GM19395 (cell line): ENCODE data around the gene OSTF1.

Experiments
- ATAC-seq: cut with Tn5 transposase; IDR thresholded peaks from one replicate; pipeline ENCODE4 v1.9.1; 2021; ENCODE audit warnings: mild to moderate bottlenecking, moderate library complexity; ENCODE audit not compliant: unreplicated experiment

Gene OSTF1

DNA sequence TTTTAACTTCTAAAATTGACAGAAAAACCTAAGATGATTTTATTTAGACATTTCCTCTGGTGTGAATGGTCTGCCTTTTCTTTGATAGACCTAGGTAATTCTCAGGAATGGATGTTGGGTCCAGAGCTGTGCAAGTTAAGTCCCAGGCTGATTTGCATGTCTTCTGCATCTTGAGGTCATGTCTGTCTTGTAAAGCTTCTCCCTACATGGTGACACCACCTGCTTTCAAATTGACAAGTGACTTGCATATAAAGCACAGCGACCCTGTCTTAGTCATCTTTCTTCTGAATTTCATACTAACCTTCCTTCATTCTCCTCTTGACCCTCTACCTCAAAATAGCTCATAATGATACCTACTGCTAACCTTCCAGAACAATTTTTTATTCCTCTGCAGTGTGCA, 29.2 kb downstream of the OSTF1 start:
- no peak for ATAC-seq

DNA sequence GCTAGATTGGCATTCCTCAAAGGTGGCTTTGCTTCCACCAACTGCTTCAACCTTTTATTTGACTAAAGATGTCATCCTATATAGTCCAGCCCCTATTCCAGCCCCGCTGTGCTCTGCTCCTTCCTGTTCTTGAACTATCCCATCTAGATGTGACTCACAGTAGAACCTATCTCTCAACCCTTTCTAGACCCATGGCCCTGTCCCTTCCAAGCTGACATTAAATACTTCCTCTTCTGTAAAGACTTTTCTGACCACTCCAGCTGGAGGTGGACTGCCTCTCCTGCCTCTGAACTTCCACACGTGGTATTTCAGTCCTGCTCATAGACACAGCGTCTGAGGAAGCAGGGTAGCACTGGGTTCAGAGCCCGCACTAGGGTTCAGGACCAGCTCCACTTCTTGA, 32.4 kb downstream of the OSTF1 start:
- no peak for ATAC-seq

DNA sequence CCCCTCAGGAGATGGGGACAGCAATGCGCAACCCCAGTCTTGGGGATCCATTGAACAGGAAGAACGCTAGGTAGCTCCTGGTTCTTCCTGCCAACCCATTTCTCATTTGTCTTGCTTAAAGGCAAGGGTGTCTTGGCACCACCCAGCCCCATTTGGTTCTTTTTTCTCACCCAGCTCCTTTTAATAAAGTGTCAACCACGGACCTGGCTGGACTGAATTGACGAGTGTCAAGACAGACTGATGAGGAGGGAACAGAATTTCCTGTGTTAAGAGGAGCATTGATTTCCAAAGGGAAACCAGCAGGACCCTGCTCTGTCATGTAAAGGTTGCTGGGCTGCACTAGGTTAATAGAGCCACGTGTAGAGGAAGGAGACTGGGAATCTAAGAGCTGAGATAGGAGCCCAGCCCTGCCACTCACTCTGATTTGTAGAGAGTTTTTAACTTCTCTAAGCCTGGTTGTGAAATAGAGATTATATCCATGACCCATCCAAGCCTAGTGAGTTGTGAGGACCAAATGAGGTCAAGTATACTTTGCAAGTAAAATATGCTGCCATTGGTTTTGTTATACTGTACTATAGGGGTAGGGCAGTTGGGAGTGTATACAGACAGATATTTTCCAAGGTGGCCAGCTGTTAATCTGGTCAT, 33.7 kb downstream of the OSTF1 start:
- no peak for ATAC-seq

DNA sequence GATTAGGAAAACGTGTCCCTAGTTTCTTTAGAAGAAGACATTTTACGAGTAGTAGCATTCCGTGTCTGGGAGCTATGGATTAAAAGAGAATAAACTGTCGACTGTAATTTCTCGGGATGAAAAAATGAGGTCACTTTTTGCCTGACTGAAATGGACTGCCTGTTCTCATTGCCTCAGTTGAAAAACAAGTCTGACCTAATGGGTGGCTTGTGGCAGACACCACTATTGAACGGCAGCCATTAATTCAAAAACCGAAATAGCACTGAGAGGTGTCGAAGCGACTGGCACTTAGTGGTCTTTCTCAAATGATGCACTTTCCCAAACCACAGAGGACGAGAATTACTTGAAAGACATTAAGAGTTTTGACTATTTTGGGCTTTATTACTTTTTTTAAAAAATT, 35.4 kb downstream of the OSTF1 start:
- ATAC-seq, result no peak

DNA sequence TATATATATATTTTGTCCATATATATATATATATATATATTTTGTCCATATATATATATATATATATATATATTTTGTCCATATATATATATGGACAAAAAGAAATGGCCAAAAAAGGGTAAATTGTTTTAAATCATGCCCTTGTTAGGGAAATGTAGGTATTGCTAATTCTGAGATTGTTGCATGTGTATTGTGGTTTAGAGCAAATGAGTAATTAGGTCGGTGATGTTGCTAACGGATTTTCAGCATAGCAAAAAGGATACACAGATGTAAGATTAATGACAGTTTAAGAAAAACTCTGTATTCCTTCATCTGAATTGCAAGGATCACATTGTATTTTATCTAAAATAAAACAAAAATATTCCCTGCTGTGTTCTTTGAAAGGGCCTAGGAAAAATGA, 40.2 kb downstream of the OSTF1 start:
- no peak for ATAC-seq

DNA sequence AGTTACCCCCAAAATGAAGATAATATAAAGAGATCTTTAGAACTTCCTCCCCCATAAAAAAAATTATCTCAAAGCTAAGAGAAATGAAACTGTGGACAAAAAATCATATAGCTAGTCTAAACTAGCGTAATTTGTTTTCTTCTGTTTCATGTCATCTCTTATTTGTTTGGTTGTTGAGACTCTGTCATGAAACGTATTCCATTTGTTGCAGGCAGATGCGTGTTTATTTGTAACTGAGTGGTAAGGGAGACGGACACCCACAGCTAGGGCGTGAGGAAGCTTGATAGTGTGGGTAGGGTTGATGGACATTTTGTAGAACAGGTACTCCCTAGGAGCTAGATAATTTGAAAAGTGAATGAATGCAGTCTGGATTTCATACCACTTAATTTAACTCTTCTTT, 41.9 kb downstream of the OSTF1 start:
- ATAC-seq, result no peak

DNA sequence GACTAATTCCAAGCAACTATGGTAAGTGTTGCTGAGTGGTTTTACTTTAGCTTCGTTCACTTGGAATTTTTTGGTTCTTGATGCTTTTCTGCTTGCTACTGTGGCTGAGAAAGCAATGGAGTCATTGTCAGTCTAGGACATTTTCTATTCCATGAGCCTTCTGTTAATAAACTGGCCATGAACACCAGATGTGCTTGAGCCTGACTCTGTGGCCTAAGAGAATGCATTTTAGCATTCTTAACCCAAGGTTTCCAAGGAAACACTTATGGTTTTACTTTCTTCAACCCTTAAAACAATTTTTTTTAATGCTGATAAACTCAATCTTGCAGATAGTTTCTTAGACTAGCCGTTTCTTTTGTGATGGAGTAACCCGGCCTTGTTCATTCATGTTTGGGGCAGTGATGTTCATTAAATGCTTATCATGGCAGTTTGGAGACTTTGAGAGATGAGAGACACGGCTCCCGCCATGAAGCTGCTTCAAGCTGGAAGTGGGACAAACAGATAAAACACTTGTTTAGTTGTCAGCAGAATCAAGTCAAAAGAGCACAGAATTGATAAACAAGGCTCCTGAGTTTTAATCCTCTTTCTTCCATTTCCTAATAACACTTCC, 42.4 kb downstream of the OSTF1 start:
- no peak for ATAC-seq

DNA sequence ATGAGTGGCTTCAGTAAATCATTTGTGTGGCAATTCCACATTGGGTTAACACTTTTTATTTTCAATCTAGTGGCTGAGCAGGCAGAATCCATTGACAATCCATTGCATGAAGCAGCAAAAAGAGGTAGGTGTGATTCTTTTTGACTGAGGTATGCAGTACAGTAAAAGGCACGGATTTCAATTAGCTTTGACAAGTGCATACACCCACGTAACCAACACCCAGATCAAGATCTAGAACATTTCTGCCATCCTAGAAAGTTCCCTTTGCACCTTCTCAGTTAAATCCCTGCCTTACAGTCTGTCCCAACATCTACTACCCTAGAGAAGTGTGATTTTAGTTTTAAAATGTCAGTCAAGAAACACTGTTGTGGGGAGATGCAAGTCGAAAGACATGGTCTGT, 43.4 kb downstream of the OSTF1 start:
- no peak for ATAC-seq

DNA sequence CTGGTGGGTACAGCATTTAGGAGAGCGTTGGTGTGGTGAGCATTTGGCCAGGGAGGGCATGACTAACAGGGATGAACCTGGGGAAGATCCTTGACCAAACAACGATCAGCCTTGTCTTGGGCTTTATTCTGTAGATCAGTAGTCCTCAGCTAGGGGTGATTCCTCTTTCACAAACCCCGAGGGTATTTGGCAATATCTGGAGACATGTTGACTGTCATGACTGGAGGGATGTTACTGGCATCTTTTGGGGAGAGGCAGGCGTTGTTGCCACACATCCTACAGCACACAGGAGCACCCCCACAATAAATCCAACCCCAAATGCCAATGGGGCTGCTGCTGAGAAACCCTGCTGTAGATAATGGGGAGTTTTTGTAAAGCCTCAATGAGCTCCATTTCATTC, 43.9 kb downstream of the OSTF1 start:
- no peak for ATAC-seq

DNA sequence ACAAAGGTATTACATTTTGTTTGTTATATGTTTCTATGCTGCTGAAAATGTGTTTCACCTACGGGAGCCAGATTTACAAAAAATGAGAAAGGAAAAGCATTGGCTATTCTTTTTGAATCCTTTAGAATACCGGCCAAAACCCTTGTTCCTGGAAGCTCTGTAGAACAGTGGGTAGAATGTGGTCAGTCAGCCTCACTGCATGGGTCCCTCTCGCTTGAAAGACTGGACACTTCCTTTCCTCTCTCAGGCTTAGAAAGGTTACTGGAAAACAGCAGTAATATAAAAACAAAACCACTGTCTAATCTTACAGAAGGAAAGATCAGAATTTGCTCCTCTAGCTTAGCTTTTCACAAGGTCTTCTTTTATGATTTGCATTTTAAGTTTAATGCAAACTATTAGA, 45.1 kb downstream of the OSTF1 start:
- no peak for ATAC-seq

DNA sequence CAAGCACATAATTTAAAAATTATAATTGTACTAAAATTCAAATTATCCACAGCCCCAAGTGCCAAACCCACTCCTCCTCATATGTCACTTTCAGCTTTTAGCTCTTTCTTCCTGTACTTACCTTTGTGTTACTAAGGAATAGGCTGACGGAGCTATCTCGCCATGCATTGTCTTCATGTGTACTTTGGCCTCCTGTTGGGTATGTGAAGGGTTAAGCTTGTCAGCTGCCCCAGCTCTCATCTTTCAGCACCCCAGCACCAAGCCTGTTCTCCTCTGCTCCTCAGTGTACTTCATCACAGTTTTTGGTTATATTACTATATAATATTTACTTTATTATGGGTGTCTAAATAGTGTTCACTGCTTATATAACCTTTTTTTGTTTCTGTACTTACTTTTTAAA, 46.2 kb downstream of the OSTF1 start:
- ATAC-seq, result no peak

DNA sequence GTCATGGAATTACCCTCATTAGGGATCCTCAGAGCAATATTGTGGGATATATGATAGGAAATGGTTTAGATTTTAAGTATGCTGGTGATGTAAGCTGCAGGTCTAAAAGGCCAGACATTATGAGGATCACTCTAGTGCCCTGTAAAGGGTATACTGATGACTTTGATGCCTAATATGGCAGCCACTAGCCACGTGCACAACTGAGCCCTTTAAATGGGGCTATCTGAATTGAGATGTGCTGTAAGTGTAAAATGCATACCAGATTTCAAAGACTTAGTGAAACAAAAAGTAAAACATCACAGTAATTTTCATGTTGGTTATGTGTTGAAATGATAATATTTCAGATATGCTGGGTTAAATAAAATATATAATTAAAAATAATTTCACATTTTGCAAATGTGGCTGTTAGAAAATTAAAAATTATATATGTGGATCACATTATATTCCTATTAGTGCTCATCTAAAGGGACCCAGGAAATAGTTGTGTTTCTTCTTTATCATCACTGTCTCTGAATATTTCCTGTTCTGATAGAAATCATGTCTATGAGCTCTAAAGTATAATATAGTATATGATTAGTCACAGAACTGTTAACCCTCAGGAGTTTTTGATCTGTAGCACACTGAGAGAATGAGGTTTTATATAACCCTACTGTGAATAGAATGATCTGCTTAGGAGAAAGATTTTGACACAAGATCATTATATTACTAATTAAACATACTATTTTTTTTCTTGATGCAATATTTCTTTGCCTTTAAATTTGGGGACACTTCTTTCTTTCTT, 50.1 kb downstream of the OSTF1 start:
- no peak for ATAC-seq

DNA sequence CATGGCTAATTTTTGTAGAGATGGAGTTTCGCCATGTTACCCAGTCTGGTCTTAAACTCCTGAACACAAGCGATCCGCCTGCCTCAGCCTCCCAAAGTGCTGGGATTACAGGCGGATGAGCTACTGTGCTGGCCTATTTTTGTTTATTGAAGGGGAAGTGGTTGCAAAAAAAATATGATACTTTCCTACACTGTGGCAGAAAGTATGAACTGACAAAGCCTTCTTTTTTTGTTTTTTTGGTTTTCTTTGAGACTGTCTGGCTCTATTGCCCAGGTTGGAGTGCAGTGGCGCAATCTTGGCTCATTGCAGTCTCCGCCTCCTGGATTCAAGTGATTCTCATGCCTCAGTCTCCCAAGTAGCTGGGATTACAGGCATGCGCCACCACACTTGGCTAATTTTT, 50.9 kb downstream of the OSTF1 start:
- ATAC-seq, result no peak

DNA sequence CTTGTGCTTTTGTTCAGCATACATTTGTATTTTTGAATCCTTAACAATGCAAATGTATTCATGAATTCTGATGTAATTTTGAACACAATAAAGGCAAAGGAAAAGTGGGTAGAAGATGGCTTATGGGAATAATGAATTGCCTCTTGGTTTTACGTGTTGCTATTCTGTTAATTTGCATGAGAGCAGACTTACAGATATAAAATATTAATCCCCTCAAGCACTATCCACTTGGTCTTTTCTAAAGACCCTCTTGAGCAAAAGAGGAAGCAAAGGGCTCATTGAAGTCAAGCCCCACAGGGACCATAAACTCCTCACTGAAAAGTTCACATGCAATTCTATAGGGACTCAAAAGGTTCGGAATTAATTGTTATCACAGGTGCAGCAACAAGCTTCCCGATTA, 51.9 kb downstream of the OSTF1 start:
- no peak for ATAC-seq

DNA sequence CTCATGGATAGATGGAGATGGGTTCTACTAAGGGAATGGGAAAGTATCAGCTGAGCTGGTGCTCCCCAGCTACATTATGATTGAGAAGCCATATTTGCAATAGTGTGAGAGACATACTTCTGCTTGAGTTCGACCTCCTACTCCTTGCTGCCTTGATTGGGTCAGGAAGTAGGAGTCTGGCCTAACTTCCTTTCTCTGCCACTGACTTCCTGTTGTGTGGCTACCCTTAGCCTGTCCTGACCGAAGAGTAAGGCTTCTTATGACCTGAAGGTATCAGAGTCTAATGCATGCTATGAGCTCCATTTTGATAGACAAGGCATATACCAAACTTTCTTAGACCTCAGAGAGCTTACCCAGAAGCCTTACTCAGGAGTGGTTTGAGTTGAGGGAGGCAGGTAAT, 53.9 kb downstream of the OSTF1 start:
- peak; percentile 53 for ATAC-seq

DNA sequence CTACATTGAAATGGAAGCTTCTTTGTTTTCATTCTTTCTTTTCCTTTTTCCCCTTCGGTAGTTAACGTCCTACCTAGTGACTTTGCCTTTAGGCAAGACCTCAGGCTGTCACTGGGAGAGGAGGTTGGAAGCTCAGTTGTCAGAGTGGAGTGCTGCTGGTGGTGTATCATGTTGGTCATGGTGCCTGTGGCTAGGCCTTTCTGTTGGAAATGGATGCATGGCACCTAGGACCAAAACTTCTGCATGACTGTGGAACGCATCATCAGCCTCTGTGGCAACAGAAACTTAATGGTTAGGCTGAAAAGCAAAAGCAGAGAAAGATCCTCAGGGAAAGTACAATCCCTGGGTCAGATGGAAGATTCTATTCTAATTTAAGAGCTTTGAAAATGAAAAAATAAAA, 57.9 kb downstream of the OSTF1 start:
- no peak for ATAC-seq

DNA sequence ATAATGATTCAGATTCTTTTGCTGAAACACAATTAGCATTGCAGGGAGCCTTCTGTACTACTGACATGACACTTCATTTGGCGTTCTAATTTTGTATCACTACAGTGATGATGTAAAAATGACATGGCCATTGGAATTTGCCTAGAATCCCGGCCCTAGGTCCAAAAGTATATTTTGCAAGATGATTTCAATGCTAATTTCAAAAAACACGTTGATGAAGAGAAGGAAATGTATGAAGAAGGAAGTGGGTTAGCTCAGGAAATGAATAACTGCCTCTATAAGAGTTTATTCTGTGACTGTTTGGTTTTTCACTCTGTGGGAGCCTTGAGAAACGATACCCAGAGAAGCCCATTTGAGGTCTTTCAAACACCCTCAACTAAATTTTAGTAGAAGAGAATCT, 59.3 kb downstream of the OSTF1 start:
- ATAC-seq, result peak; percentile 73

DNA sequence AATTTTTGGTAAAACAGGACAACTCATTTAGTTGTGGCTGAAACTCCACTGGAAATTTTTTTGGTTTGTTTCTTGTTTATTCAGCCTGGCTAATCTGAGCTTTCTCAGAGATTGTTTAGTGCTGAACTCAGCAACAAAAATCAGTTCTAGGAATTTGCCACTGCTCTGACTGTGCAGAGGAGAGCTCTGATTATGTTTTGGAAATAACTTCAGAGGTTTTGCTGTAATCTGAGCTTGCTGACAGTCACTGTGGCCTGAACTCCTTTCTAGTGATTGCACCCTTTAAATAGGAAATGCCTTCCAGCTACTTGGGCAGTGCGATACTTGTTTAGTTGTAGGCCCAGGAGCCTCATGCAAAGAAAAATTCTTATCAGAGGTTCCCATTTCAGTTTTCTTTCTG, 60.2 kb downstream of the OSTF1 start:
- ATAC-seq, result no peak

DNA sequence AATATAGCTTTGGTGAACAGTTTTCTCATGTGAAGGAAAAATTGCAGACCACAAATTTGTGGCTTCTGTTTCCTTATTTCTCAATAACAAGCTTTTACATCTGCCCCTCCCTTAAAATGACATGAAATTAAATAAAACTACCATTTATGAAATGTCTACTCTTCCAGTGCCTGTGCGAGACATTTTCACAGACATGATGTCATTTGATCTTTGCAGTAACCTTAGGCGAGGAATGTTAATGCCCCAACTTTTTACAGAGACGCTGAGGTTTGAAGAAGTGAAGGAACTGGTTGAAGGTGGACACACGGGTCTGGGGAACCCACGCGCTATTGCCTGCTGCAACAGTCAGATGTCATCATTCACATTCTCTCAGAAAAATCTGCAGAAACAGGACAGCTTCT, 61.5 kb downstream of the OSTF1 start:
- no peak for ATAC-seq

DNA sequence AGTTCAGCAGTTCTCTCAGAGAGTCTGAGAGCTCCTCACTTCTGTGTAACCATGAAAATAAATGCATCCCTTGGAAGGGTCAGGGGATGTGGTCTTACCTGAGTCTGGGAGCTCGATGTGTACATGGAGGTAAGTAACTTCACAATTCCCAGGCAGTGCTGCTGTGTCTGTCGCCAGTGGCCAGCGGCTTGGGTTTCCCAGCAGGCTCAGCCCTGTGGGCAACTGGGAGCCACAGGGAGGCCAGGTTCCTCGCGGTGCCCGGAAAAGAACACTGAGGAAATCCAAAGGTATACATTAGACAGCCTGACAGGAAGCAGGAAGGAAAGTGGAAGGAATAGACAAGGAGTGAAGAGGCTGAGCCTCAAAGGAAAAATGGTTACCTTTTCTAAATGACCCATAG, 62.2 kb downstream of the OSTF1 start:
- ATAC-seq, result no peak

DNA sequence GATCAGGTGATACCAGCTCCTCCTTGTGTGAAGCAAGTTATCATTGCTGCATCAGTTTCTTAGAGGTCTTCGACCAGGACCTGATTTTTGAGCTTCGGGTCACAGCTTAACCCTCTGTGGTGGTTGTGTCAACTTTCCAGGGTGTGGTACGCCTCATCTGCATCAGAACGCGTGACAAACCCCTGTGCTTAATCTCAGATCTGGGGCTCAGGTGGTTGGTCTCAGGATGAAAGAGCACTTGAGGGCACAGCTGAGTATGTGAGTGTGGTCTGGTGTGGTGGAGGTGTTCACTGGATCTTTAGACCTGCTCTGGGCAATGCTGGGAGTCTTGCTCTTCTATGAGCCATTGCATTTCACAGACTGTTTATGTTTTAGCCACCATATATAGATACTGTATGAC, 64.1 kb downstream of the OSTF1 start:
- ATAC-seq, result no peak

DNA sequence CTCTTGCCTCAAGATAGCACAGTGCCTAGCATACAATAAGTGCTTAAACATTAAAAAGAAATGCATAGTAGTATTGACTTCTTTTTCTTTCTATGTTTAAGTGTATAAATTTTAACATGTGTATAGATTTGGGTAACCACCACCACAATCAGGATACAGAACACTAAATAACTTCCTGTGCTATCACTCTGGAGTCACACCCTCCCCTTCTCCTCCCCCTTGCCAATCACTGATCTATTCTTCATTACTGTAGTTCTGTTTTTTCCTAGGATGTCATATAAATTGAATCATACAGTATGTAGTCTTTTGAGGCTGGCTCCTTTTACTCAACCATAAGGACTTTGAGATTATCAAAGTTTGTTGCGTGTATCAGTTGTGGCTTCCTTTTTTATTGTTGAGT, 68.5 kb downstream of the OSTF1 start:
- no peak for ATAC-seq
